ENCODE measurements around the gene IFI27L1. TPM values are rescaled to one million over a fixed set of nuclear protein-coding genes. Genes with fewer than 3 reads are reported as not detected.

IFI27L1 gene
- polyA plus RNA-seq, 2 donors = 11.2 to 29.8 TPM

- peaks cover 3 to 20% of the 10 kb centered on the region in 2 donors for H3K36me3 ChIP-seq (ENCODE audit: control insufficient read depth in 2 of 2, insufficient read depth in 2 of 2, low read length in 1 of 2)
- no peak overlapping the region for H3K27ac ChIP-seq (ENCODE audit: low read depth in 2 of 2, low read length in 1 of 2)
- no peaks in the 10 kb centered on the region for H3K27me3 ChIP-seq (ENCODE audit: control insufficient read depth in 1 of 2, insufficient read depth in 2 of 2, low read length in 2 of 2)
- peaks cover 0 to 5% of the 10 kb centered on the region in 2 donors for H3K4me1 ChIP-seq (ENCODE audit: control insufficient read depth in 2 of 2, insufficient read depth in 2 of 2, low read length in 1 of 2)
- WGBS, 2 donors = 68 to 70% methylated on average over 18 of the region's 18 CpGs
- H3K9me3 ChIP-seq (ENCODE audit: control insufficient read depth in 2 of 2, insufficient read depth in 1 of 2, low read depth in 1 of 2, low read length in 1 of 2) = no peaks in the 10 kb centered on the region
- H3K4me3 ChIP-seq (ENCODE audit: low read depth in 1 of 2, low read length in 2 of 2) = no peak overlapping the region
These were observed 39.4 kb upstream of the IFI27L1 start for GRCh38 chr14:94041551-94042346.

- 70 to 75% methylated on average over 12 of the region's 12 CpGs for WGBS, 2 donors
- Histone ChIP-seq H3K4me3 (ENCODE audit: low read depth in 1 of 2, low read length in 2 of 2) (no peak overlapping the region), H3K27ac (ENCODE audit: low read depth in 2 of 2, low read length in 1 of 2) (no peak overlapping the region), H3K4me1 (ENCODE audit: control insufficient read depth in 2 of 2, insufficient read depth in 2 of 2, low read length in 1 of 2) (peaks cover 0 to 5% of the 10 kb centered on the region in 2 donors), H3K9me3 (ENCODE audit: control insufficient read depth in 2 of 2, insufficient read depth in 1 of 2, low read depth in 1 of 2, low read length in 1 of 2) (no peaks in the 10 kb centered on the region), H3K27me3 (ENCODE audit: control insufficient read depth in 1 of 2, insufficient read depth in 2 of 2, low read length in 2 of 2) (no peaks in the 10 kb centered on the region), H3K36me3 (ENCODE audit: control insufficient read depth in 2 of 2, insufficient read depth in 2 of 2, low read length in 1 of 2) (peaks cover 7 to 26% of the 10 kb centered on the region in 2 donors)
These were observed 38.5 kb upstream of the IFI27L1 start for GRCh38 chr14:94042433-94043091.

- H3K4me1 ChIP-seq (ENCODE audit: control insufficient read depth in 2 of 2, insufficient read depth in 2 of 2, low read length in 1 of 2) = peaks cover 0 to 5% of the 10 kb centered on the region in 2 donors
- H3K27me3 ChIP-seq (ENCODE audit: control insufficient read depth in 1 of 2, insufficient read depth in 2 of 2, low read length in 2 of 2) = no peaks in the 10 kb centered on the region
- peaks cover 7 to 30% of the 10 kb centered on the region in 2 donors for H3K36me3 ChIP-seq (ENCODE audit: control insufficient read depth in 2 of 2, insufficient read depth in 2 of 2, low read length in 1 of 2)
- 75 to 79% methylated on average over 13 of the region's 13 CpGs for WGBS, 2 donors
- H3K9me3 ChIP-seq (ENCODE audit: control insufficient read depth in 2 of 2, insufficient read depth in 1 of 2, low read depth in 1 of 2, low read length in 1 of 2) = no peaks in the 10 kb centered on the region
- H3K27ac ChIP-seq (ENCODE audit: low read depth in 2 of 2, low read length in 1 of 2) = no peak overlapping the region
- no peak overlapping the region for H3K4me3 ChIP-seq (ENCODE audit: low read depth in 1 of 2, low read length in 2 of 2)
These were observed 37.9 kb upstream of the IFI27L1 start for GRCh38 chr14:94043111-94043755.

GRCh38 chr14:94043756-94044475, 37.2 kb upstream of the IFI27L1 start:
- Histone ChIP-seq H3K9me3 (ENCODE audit: control insufficient read depth in 2 of 2, insufficient read depth in 1 of 2, low read depth in 1 of 2, low read length in 1 of 2) (no peaks in the 10 kb centered on the region), H3K4me3 (ENCODE audit: low read depth in 1 of 2, low read length in 2 of 2) (no peak overlapping the region), H3K27ac (ENCODE audit: low read depth in 2 of 2, low read length in 1 of 2) (no peak overlapping the region), H3K4me1 (ENCODE audit: control insufficient read depth in 2 of 2, insufficient read depth in 2 of 2, low read length in 1 of 2) (peaks cover 0 to 5% of the 10 kb centered on the region in 2 donors), H3K27me3 (ENCODE audit: control insufficient read depth in 1 of 2, insufficient read depth in 2 of 2, low read length in 2 of 2) (no peaks in the 10 kb centered on the region), H3K36me3 (ENCODE audit: control insufficient read depth in 2 of 2, insufficient read depth in 2 of 2, low read length in 1 of 2) (peaks cover 12 to 36% of the 10 kb centered on the region in 2 donors)
- WGBS, 2 donors = 88 to 89% methylated on average over 14 of the region's 14 CpGs

- Histone ChIP-seq H3K4me3 (ENCODE audit: low read depth in 1 of 2, low read length in 2 of 2) (no peak overlapping the region), H3K27me3 (ENCODE audit: control insufficient read depth in 1 of 2, insufficient read depth in 2 of 2, low read length in 2 of 2) (no peaks in the 10 kb centered on the region), H3K9me3 (ENCODE audit: control insufficient read depth in 2 of 2, insufficient read depth in 1 of 2, low read depth in 1 of 2, low read length in 1 of 2) (no peaks in the 10 kb centered on the region), H3K27ac (ENCODE audit: low read depth in 2 of 2, low read length in 1 of 2) (no peak overlapping the region), H3K36me3 (ENCODE audit: control insufficient read depth in 2 of 2, insufficient read depth in 2 of 2, low read length in 1 of 2) (peaks cover 12 to 41% of the 10 kb centered on the region in 2 donors), H3K4me1 (ENCODE audit: control insufficient read depth in 2 of 2, insufficient read depth in 2 of 2, low read length in 1 of 2) (peaks cover 0 to 5% of the 10 kb centered on the region in 2 donors)
- 87 to 89% methylated on average over 20 of the region's 20 CpGs for WGBS, 2 donors
These were observed 36.5 kb upstream of the IFI27L1 start for GRCh38 chr14:94044476-94045091.

- Histone ChIP-seq H3K27ac (ENCODE audit: low read depth in 2 of 2, low read length in 1 of 2) (no peak overlapping the region), H3K36me3 (ENCODE audit: control insufficient read depth in 2 of 2, insufficient read depth in 2 of 2, low read length in 1 of 2) (peaks cover 12 to 45% of the 10 kb centered on the region in 2 donors)
These were observed 36.0 kb upstream of the IFI27L1 start for GRCh38 chr14:94045101-94045500.

GRCh38 chr14:94045563-94046345, 35.4 kb upstream of the IFI27L1 start:
- no peak overlapping the region for H3K27ac ChIP-seq (ENCODE audit: low read depth in 2 of 2, low read length in 1 of 2)

More at GRCh38 chr14:94045101-94045500, 36.0 kb upstream of the IFI27L1 start:
- Histone ChIP-seq H3K9me3 (ENCODE audit: control insufficient read depth in 2 of 2, insufficient read depth in 1 of 2, low read depth in 1 of 2, low read length in 1 of 2) (no peaks in the 10 kb centered on the region), H3K27me3 (ENCODE audit: control insufficient read depth in 1 of 2, insufficient read depth in 2 of 2, low read length in 2 of 2) (no peaks in the 10 kb centered on the region), H3K4me1 (ENCODE audit: control insufficient read depth in 2 of 2, insufficient read depth in 2 of 2, low read length in 1 of 2) (peaks cover 0 to 5% of the 10 kb centered on the region in 2 donors), H3K4me3 (ENCODE audit: low read depth in 1 of 2, low read length in 2 of 2) (no peak overlapping the region)
- 89% methylated on average over 8 of the region's 8 CpGs for WGBS, 2 donors

GRCh38 chr14:94046696-94047250, 34.3 kb upstream of the IFI27L1 start:
- H3K36me3 ChIP-seq (ENCODE audit: control insufficient read depth in 2 of 2, insufficient read depth in 2 of 2, low read length in 1 of 2) = peaks cover 17 to 53% of the 10 kb centered on the region in 2 donors
- 79% methylated on average over 7 of the region's 7 CpGs for WGBS, 2 donors

More at GRCh38 chr14:94045563-94046345, 35.4 kb upstream of the IFI27L1 start:
- Histone ChIP-seq H3K4me1 (ENCODE audit: control insufficient read depth in 2 of 2, insufficient read depth in 2 of 2, low read length in 1 of 2) (peaks cover 0 to 5% of the 10 kb centered on the region in 2 donors), H3K36me3 (ENCODE audit: control insufficient read depth in 2 of 2, insufficient read depth in 2 of 2, low read length in 1 of 2) (peaks cover 16 to 50% of the 10 kb centered on the region in 2 donors), H3K4me3 (ENCODE audit: low read depth in 1 of 2, low read length in 2 of 2) (no peak overlapping the region), H3K27me3 (ENCODE audit: control insufficient read depth in 1 of 2, insufficient read depth in 2 of 2, low read length in 2 of 2) (no peaks in the 10 kb centered on the region), H3K9me3 (ENCODE audit: control insufficient read depth in 2 of 2, insufficient read depth in 1 of 2, low read depth in 1 of 2, low read length in 1 of 2) (no peaks in the 10 kb centered on the region)
- 86 to 88% methylated on average over 19 of the region's 19 CpGs for WGBS, 2 donors

More at GRCh38 chr14:94046696-94047250, 34.3 kb upstream of the IFI27L1 start:
- no peaks in the 10 kb centered on the region for H3K9me3 ChIP-seq (ENCODE audit: control insufficient read depth in 2 of 2, insufficient read depth in 1 of 2, low read depth in 1 of 2, low read length in 1 of 2)
- no peak overlapping the region for H3K4me3 ChIP-seq (ENCODE audit: low read depth in 1 of 2, low read length in 2 of 2)
- H3K27ac ChIP-seq (ENCODE audit: low read depth in 2 of 2, low read length in 1 of 2) = no peak overlapping the region
- no peaks in the 10 kb centered on the region for H3K27me3 ChIP-seq (ENCODE audit: control insufficient read depth in 1 of 2, insufficient read depth in 2 of 2, low read length in 2 of 2)
- H3K4me1 ChIP-seq (ENCODE audit: control insufficient read depth in 2 of 2, insufficient read depth in 2 of 2, low read length in 1 of 2) = peaks cover 0 to 5% of the 10 kb centered on the region in 2 donors
